Upper lobe of right lung (tissue), 1 donor: ENCODE measurements around the gene CRTC2. TPM values are rescaled to one million over a fixed set of nuclear protein-coding genes. Genes with fewer than 3 reads are reported as not detected.

Experiments
- ATAC-seq: fragments of 200-7000 bp; cut with Tn5 transposase; one replicate; pipeline ENCODE4 v1.9.1; 2020; ENCODE audit warnings: mild to moderate bottlenecking, moderate library complexity
- DNase-seq: peaks from one replicate; pipeline ENCODE4 v3.0.0-alpha.2; 2020
- H3K27ac ChIP-seq: fragments of 200-600 bp; one replicate; pipeline ENCODE4 v1.8.0; 2022
- H3K27me3 ChIP-seq: fragments of 200-600 bp; one replicate; pipeline ENCODE4 v1.8.0; 2022; ENCODE audit warnings: mild to moderate bottlenecking
- H3K36me3 ChIP-seq: fragments of 200-600 bp; one replicate; pipeline ENCODE4 v1.8.0; 2022
- H3K4me1 ChIP-seq: fragments of 200-600 bp; one replicate; pipeline ENCODE4 v1.8.0; 2022
- H3K4me3 ChIP-seq: fragments of 200-600 bp; one replicate; pipeline ENCODE4 v1.8.0; 2022; ENCODE audit warnings: mild to moderate bottlenecking
- H3K9me3 ChIP-seq: fragments of 200-600 bp; one replicate; pipeline ENCODE4 v1.8.0; 2022
- CTCF ChIP-seq: fragments of 200-600 bp; IDR thresholded peaks from one replicate; pipeline ENCODE4 v1.8.0; 2022; ENCODE audit warnings: antibody characterized with exemption
- intact Hi-C: fragments of 100-400 bp; cut with DNase I; formaldehyde crosslinking; loops from one replicate; pipeline ENCODE4 v1.11.0; 2022
- total RNA-seq: library from RNA; stranded (reverse); fragmentation: NEBNext Ultra II Directional; extraction: Animal tissue kit (Norgen Biotek cat#: 25700); gene quantifications from one replicate; pipeline ENCODE4 v1.2.1, GENCODE V29; 2021
- donor health status: DM: no; HTN: yes; CAD: no; lungs with severe emphysema.

The CRTC2 gene
- total RNA-seq, 1 donor from 2014 or later, result 52.7 TPM

GRCh38 chr1:153922076-153922971 is 36.1 kb downstream of the CRTC2 start:
- peak; percentile 52 for ATAC-seq
- Histone ChIP-seq H3K4me1 (peaks cover 31% of the 10 kb centered on the region), H3K4me3 (peak overlapping the region; percentile 67), H3K27ac (peak overlapping the region; percentile 86), H3K27me3 (no peaks in the 10 kb centered on the region), H3K36me3 (peaks cover 11% of the 10 kb centered on the region), H3K9me3 (no peaks in the 10 kb centered on the region)
- no peak for TF ChIP-seq CTCF
- intact Hi-C loops, result loop anchor here (10.0 kb wide), 1 partner anchor 108 kb away; no protein-coding TSS in a partner anchor
- no peak for DNase-seq

- Histone ChIP-seq H3K27ac (peak overlapping the region; percentile 86), H3K27me3 (no peaks in the 10 kb centered on the region), H3K4me3 (peak overlapping the region; percentile 67), H3K4me1 (peaks cover 31% of the 10 kb centered on the region), H3K36me3 (peaks cover 11% of the 10 kb centered on the region), H3K9me3 (no peaks in the 10 kb centered on the region)
- ATAC-seq (no peak), DNase-seq (peak; percentile 54)
- intact Hi-C loops, result loop anchor here (10.0 kb wide), 1 partner anchor 107 kb away; no protein-coding TSS in a partner anchor
- no peak for TF ChIP-seq CTCF
These were observed 36.7 kb downstream of the CRTC2 start for GRCh38 chr1:153921803-153922075.

- H3K9me3 ChIP-seq, result no peaks in the 10 kb centered on the region
- TF ChIP-seq CTCF, result no peak
- H3K4me1 ChIP-seq, result peaks cover 31% of the 10 kb centered on the region
- no peak for DNase-seq
- H3K27me3 ChIP-seq, result no peaks in the 10 kb centered on the region
- H3K36me3 ChIP-seq, result peaks cover 11% of the 10 kb centered on the region
- no peak for ATAC-seq
- intact Hi-C loops, result loop anchor here (10.0 kb wide), 1 partner anchor 106 kb away; no protein-coding TSS in a partner anchor
- peak overlapping the region; percentile 67 for H3K4me3 ChIP-seq
- peak overlapping the region; percentile 86 for H3K27ac ChIP-seq
These were observed 37.2 kb downstream of the CRTC2 start for GRCh38 chr1:153921080-153921802.

GRCh38 chr1:153919876-153920852 is 38.2 kb downstream of the CRTC2 start:
- no peaks in the 10 kb centered on the region for H3K27me3 ChIP-seq
- DNase-seq (peak; percentile 6), ATAC-seq (no peak)
- no peaks in the 10 kb centered on the region for H3K9me3 ChIP-seq
- peaks cover 18% of the 10 kb centered on the region for H3K36me3 ChIP-seq
- H3K4me1 ChIP-seq, result peaks cover 31% of the 10 kb centered on the region
- H3K4me3 ChIP-seq, result no peak overlapping the region
- intact Hi-C loops, result loop anchor here (10.0 kb wide), 1 partner anchor 105 kb away; no protein-coding TSS in a partner anchor
- peak; percentile 17 for TF ChIP-seq CTCF
- no peak overlapping the region for H3K27ac ChIP-seq

GRCh38 chr1:153916297-153916696 is 42.1 kb downstream of the CRTC2 start:
- DNase-seq (no peak), ATAC-seq (no peak)
- no peak overlapping the region for H3K4me3 ChIP-seq
- H3K27me3 ChIP-seq, result no peaks in the 10 kb centered on the region
- no peak overlapping the region for H3K27ac ChIP-seq
- no peaks in the 10 kb centered on the region for H3K9me3 ChIP-seq
- no peak for TF ChIP-seq CTCF
- H3K36me3 ChIP-seq, result peaks cover 18% of the 10 kb centered on the region
- peaks cover 21% of the 10 kb centered on the region for H3K4me1 ChIP-seq
- intact Hi-C loops, result no loop called here
